Measurements from ENCODE around the gene ARHGAP44. TPM values are rescaled to one million over a fixed set of nuclear protein-coding genes. Genes with fewer than 3 reads are reported as not detected.

Gene ARHGAP44
- total and polyA plus RNA-seq, 8 donors = 2.8 to 239 (median 7.4) TPM

GRCh38 chr17:13004336-13004735 is 215.0 kb downstream of the ARHGAP44 start:
- no peak overlapping the region for H3K4me3 ChIP-seq
- peaks cover 70 to 100% (median 100%) of the 10 kb centered on the region in 4 donors for H3K36me3 ChIP-seq
- H3K27me3 ChIP-seq = no peaks in the 10 kb centered on the region
- no peak for DNase-seq
- intact Hi-C loops (cut with DNase I; ENCODE audit: low total_unique reads) = loop anchor here (10.0 kb wide), 1 partner anchor 460 kb away; no protein-coding TSS in a partner anchor
- no peak for TF ChIP-seq POLR2AphosphoS5 (IDR thresholded peaks at IDR 0.05)
- no peak for TF ChIP-seq POLR2A (IDR thresholded peaks at IDR 0.05)
- no peak for TF ChIP-seq EP300 (IDR thresholded peaks at IDR 0.05)
- TF ChIP-seq CTCF (IDR thresholded peaks at IDR 0.05) = no peak
- peaks cover 0 to 17% (median 4%) of the 10 kb centered on the region in 4 donors for H3K4me1 ChIP-seq
- 70 to 82% (median 76%) methylated on average over 4 of the region's 4 CpGs for WGBS, 5 donors
- no peaks in the 10 kb centered on the region for H3K9me3 ChIP-seq
- H3K27ac ChIP-seq = no peak overlapping the region

- TF ChIP-seq CTCF (IDR thresholded peaks at IDR 0.05) (no peak), POLR2A (IDR thresholded peaks at IDR 0.05) (no peak), POLR2AphosphoS5 (IDR thresholded peaks at IDR 0.05) (no peak), EP300 (IDR thresholded peaks at IDR 0.05) (no peak)
- peaks cover 68 to 100% (median 100%) of the 10 kb centered on the region in 4 donors for H3K36me3 ChIP-seq
- no peaks in the 10 kb centered on the region for H3K9me3 ChIP-seq
- intact Hi-C loops (cut with DNase I; ENCODE audit: low total_unique reads) = loop anchor here (10.0 kb wide), 1 partner anchor 461 kb away; no protein-coding TSS in a partner anchor
- H3K27me3 ChIP-seq = no peaks in the 10 kb centered on the region
- H3K4me1 ChIP-seq = peaks cover 0 to 17% (median 4%) of the 10 kb centered on the region in 4 donors
- no peak overlapping the region for H3K27ac ChIP-seq
- DNase-seq = no peak
- H3K4me3 ChIP-seq = no peak overlapping the region
- 86 to 92% (median 88%) methylated on average over 6 of the region's 6 CpGs for WGBS, 5 donors
These were observed 216.2 kb downstream of the ARHGAP44 start for GRCh38 chr17:13005530-13005929.

- Histone ChIP-seq H3K4me1 (no peaks in the 10 kb centered on the region), H3K27me3 (no peaks in the 10 kb centered on the region), H3K36me3 (peaks cover 62 to 100% (median 100%) of the 10 kb centered on the region in 4 donors), H3K27ac (no peak overlapping the region), H3K4me3 (no peak overlapping the region), H3K9me3 (no peaks in the 10 kb centered on the region)
- no peak for DNase-seq
- 95 to 99% (median 96%) methylated on average over 8 of the region's 8 CpGs for WGBS, 5 donors
- TF ChIP-seq CTCF (IDR thresholded peaks at IDR 0.05) = no peak
- no peak for TF ChIP-seq POLR2AphosphoS5 (IDR thresholded peaks at IDR 0.05)
- no peak for TF ChIP-seq POLR2A (IDR thresholded peaks at IDR 0.05)
- no peak for TF ChIP-seq EP300 (IDR thresholded peaks at IDR 0.05)
- intact Hi-C loops (cut with DNase I; ENCODE audit: low total_unique reads) = loop anchor here (10.0 kb wide), 1 partner anchor 464 kb away; no protein-coding TSS in a partner anchor
These were observed 219.2 kb downstream of the ARHGAP44 start for GRCh38 chr17:13008461-13008860.

DNA sequence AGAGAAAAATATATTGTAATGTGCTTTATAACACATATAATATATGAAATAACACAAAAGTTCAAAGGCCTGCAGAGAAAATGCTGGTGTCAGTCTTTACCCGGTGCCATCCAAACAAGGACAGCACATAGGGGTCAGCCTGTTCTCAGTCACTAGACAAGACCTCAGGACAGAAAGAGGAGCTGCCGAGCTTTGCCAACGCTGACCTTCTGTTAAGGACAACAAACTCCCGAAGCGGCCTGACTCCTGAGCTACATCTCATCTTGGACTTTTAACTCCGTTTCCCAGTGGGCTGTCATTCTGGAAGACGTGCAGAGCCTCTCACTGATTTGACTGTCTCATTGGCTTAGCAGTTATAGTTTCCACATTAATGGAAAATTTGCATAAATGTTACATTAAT is 221.7 kb downstream of the ARHGAP44 start:
- Histone ChIP-seq H3K36me3 (peaks cover 59 to 100% (median 100%) of the 10 kb centered on the region in 4 donors), H3K27me3 (no peaks in the 10 kb centered on the region), H3K9me3 (no peaks in the 10 kb centered on the region), H3K4me1 (peaks cover 0 to 6% (median 2%) of the 10 kb centered on the region in 4 donors), H3K27ac (no peak overlapping the region), H3K4me3 (no peak overlapping the region)
- WGBS, 5 donors = 69 to 84% (median 73%) methylated on average over 7 of the region's 7 CpGs
- DNase-seq = no peak
- intact Hi-C loops (cut with DNase I; ENCODE audit: low total_unique reads) = no loop called here
- TF ChIP-seq POLR2A (IDR thresholded peaks at IDR 0.05) = no peak
- TF ChIP-seq EP300 (IDR thresholded peaks at IDR 0.05) = no peak
- no peak for TF ChIP-seq CTCF (IDR thresholded peaks at IDR 0.05)

Measured in stomach (tissue), 9 donors.